Fibroblast of lung (primary cell): ENCODE data around the gene S1PR2.

ENCODE experiments used
- EZH2 ChIP-seq: IDR thresholded peaks from 2 replicates; pipeline ENCODE4 v1.5.1; 2012; ENCODE audit warnings: low read length, control low read depth, mild to moderate bottlenecking; ENCODE audit errors: missing control alignments
- TF ChIP-seq, protein P1 (sequence below), 2 donors: IDR thresholded peaks in 1 of 2; conservative IDR thresholded peaks in 1 of 2; 1 replicate in 1 of 2; 2 replicates in 1 of 2; pipeline ENCODE4 v1.5.1; 2011 to 2012; ENCODE audit warnings: low read length in 2 of 2, control low read depth in 1 of 2, inconsistent platforms in 1 of 2, low read depth in 1 of 2, mild to moderate bottlenecking in 1 of 2

DNA sequence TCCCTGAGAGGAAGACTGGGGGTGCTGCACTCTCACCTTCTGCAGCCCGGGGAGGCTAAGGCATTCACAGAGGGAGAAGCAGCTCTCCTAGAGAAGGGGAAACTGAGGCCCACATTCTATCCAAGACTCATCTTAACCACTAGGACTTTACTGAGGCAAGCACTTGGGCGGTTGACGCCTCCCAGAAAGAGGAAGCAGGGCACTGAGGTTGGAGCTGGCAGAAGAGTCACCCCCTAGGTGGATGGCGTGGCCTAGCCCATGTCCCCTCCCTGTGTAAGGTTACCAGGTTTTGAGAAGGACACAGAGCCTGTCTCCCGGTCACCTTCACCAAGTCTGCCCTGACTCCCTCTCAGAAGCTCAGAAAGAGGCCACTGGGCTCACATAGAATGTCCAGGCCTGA is 2.7 kb downstream of the S1PR2 start:
- TF ChIP-seq, protein P1, sequence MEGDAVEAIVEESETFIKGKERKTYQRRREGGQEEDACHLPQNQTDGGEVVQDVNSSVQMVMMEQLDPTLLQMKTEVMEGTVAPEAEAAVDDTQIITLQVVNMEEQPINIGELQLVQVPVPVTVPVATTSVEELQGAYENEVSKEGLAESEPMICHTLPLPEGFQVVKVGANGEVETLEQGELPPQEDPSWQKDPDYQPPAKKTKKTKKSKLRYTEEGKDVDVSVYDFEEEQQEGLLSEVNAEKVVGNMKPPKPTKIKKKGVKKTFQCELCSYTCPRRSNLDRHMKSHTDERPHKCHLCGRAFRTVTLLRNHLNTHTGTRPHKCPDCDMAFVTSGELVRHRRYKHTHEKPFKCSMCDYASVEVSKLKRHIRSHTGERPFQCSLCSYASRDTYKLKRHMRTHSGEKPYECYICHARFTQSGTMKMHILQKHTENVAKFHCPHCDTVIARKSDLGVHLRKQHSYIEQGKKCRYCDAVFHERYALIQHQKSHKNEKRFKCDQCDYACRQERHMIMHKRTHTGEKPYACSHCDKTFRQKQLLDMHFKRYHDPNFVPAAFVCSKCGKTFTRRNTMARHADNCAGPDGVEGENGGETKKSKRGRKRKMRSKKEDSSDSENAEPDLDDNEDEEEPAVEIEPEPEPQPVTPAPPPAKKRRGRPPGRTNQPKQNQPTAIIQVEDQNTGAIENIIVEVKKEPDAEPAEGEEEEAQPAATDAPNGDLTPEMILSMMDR (conservative IDR thresholded peaks at IDR 0.05 in 1 of 2, IDR thresholded peaks at IDR 0.05 in 1 of 2; ENCODE audit: low read depth in 1 of 2, low read length in 2 of 2): no peak
- no peak for TF ChIP-seq EZH2
